Measurements from ENCODE around the gene ERI3. TPM values are rescaled to one million over a fixed set of nuclear protein-coding genes. Genes with fewer than 3 reads are reported as not detected.
A peak's percentile ranks its signal among the peaks of the same experiment; 100 is the strongest.

ERI3 gene
- total RNA-seq, 3 donors from 2014 or later = 66.8 to 70.8 (median 70.3) TPM

DNA sequence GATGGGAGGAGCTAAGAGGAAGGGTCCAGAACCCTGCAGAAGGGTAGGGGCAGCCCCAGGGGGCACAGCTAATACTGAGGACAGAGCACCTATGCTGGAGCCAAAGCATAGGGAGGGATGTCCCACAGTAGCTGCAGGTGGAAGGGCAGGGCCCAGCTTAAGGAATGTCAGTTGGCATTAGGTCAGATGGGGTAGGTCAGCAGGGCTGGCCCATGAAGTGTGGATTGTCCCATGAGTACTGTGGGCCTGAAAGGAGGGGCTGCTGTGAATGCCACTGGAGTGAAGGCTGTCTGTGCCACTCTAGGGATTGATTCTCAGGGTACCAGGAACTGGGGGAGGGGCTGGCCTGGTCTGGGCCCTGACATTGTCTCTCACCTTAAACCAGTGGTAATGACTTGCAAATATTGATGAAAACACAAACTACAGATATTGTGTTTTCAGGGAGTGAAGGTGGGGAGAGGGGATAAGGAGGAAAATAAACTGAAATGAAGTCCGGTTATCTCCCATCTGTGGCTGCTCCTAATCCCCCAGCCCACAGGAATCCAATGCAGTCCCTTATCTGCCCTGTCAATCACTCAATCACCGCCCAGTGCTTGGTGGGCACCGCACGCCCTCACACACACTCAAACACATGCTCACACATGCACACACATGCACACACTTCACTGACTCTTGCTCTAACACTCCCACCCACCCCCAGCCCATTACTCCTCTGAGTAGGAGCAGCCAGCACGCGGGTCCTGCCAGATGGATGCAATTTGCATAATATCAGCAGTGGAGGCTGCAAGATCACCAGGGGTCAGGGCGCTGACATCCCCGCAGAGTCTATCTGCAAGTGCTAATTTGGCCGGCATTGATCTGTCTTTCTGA is 114.0 kb downstream of the ERI3 start:
- Mint-ChIP-seq H3K4me1 (ENCODE audit: low read depth) (peaks cover 2% of the 10 kb centered on the region), H3K27me3 (ENCODE audit: low read depth) (no peaks in the 10 kb centered on the region), H3K9me3 (no peaks in the 10 kb centered on the region), H3K36me3 (ENCODE audit: insufficient read depth) (peaks cover 9% of the 10 kb centered on the region), H3K4me3 (no peak overlapping the region)
- ATAC-seq (no peak), DNase-seq (no peak)

GRCh38 chr1:44239961-44240371 is 115.1 kb downstream of the ERI3 start:
- Mint-ChIP-seq H3K36me3 (ENCODE audit: insufficient read depth) (peaks cover 6% of the 10 kb centered on the region), H3K27me3 (ENCODE audit: low read depth) (no peaks in the 10 kb centered on the region), H3K4me1 (ENCODE audit: low read depth) (peaks cover 2% of the 10 kb centered on the region), H3K4me3 (no peak overlapping the region), H3K9me3 (no peaks in the 10 kb centered on the region)
- DNase-seq (no peak), ATAC-seq (no peak)

GRCh38 chr1:44239331-44239960 is 115.6 kb downstream of the ERI3 start:
- DNase-seq (no peak), ATAC-seq (peak in 1 of 2 donors; percentile 25)
- Mint-ChIP-seq H3K4me3 (no peak overlapping the region), H3K27me3 (ENCODE audit: low read depth) (no peaks in the 10 kb centered on the region), H3K36me3 (ENCODE audit: insufficient read depth) (peaks cover 6% of the 10 kb centered on the region), H3K9me3 (no peaks in the 10 kb centered on the region), H3K4me1 (ENCODE audit: low read depth) (peaks cover 2% of the 10 kb centered on the region)

DNA sequence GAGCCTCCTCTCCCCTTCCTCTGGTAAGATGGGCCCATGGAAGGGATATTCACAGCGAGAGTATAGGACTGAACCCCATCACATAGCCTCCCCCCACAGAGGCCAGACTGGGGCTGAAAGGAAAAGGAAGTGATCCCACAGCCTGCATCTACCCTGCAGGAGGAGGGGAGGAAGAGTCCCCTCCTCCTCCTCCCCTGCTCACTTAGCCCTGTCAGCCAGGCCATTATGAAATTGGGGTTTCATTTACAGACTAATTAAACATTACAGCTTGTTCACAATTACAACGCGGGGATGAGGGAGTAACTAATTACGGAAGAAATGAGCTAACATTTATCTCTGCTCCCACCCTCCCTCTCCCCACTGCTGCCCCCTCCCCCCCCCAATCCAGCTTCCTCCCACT is 116.4 kb downstream of the ERI3 start:
- no peaks in the 10 kb centered on the region for H3K9me3 Mint-ChIP-seq
- peaks cover 9% of the 10 kb centered on the region for H3K36me3 Mint-ChIP-seq (ENCODE audit: insufficient read depth)
- peaks cover 2% of the 10 kb centered on the region for H3K4me1 Mint-ChIP-seq (ENCODE audit: low read depth)
- ATAC-seq (peak in 1 of 2 donors; percentile 6), DNase-seq (no peak)
- no peak overlapping the region for H3K4me3 Mint-ChIP-seq
- H3K27me3 Mint-ChIP-seq (ENCODE audit: low read depth) = no peaks in the 10 kb centered on the region

DNA sequence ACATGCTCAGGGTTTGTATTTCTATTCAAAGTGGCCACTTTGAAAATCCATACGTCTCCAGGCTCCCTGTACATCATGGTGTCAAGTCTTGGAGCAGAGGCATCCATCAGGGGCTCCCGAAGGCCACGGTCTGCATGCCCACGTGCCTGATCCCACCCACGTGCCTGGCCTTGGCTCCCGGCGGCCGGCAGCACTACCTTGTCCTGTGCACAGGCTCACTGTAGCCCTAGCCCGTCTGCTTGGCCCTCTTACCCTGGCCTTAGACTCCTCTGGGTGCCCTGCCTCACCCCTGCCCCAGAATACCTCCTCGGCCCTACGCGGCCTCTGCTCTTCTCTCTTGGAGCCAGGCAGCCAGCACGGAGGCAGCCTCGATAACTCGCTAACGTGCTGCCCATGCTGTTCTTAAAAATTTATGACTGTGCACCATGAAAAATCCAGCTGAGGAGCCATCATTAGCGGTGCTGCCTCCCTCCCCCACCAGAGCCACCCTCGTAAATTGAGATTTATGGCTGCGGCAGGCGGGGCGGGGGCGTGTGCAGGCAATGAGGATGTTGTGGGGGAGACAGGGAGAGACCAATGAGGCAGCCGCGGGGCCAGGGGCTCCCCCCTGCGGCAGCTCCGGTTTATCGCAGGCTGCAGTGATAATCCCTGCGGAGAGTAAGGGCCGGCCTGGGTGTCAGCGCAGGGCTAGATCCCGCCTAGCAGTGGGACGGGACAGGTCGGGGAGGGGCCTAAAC is 117.2 kb downstream of the ERI3 start:
- DNase-seq = peak; percentile 31
- peaks cover 14% of the 10 kb centered on the region for H3K36me3 Mint-ChIP-seq (ENCODE audit: insufficient read depth)
- peak; percentile 86 to 87 for ATAC-seq
- H3K9me3 Mint-ChIP-seq = no peaks in the 10 kb centered on the region
- H3K27me3 Mint-ChIP-seq (ENCODE audit: low read depth) = no peaks in the 10 kb centered on the region
- H3K4me3 Mint-ChIP-seq = no peak overlapping the region
- peaks cover 2% of the 10 kb centered on the region for H3K4me1 Mint-ChIP-seq (ENCODE audit: low read depth)

- Mint-ChIP-seq H3K27me3 (ENCODE audit: low read depth) (no peaks in the 10 kb centered on the region), H3K9me3 (no peaks in the 10 kb centered on the region), H3K36me3 (ENCODE audit: insufficient read depth) (peaks cover 15% of the 10 kb centered on the region), H3K4me3 (no peak overlapping the region), H3K4me1 (ENCODE audit: low read depth) (peaks cover 2% of the 10 kb centered on the region)
- ATAC-seq (no peak), DNase-seq (no peak)
Measured at GRCh38 chr1:44236490-44237272, 118.4 kb downstream of the ERI3 start.

DNA sequence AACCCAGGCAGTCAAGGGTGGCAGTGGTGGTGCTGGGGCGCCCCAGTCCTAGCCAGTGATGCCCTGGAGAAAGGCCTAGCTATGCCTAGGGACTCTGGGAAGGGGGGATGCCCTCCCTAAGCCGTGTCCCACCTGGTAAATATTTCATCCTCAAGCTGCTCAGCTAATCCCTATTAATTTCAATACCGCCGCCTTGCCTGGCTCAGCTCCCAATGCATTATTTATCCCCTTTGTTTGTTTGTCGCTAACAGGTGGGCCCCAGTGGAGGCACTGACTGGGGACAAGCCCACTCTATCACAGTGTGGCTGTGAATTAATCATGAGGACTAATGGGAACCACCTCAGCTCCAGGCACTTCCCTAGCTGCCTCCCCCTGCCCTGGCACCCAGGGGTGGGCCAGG is 119.2 kb downstream of the ERI3 start:
- Mint-ChIP-seq H3K4me1 (ENCODE audit: low read depth) (peaks cover 2% of the 10 kb centered on the region), H3K9me3 (no peaks in the 10 kb centered on the region), H3K4me3 (no peak overlapping the region), H3K36me3 (ENCODE audit: insufficient read depth) (peaks cover 14% of the 10 kb centered on the region), H3K27me3 (ENCODE audit: low read depth) (no peaks in the 10 kb centered on the region)
- ATAC-seq = no peak
- DNase-seq = no peak

GRCh38 chr1:44233593-44233992 is 121.5 kb downstream of the ERI3 start:
- no peaks in the 10 kb centered on the region for H3K9me3 Mint-ChIP-seq
- H3K27me3 Mint-ChIP-seq (ENCODE audit: low read depth) = no peaks in the 10 kb centered on the region
- H3K4me1 Mint-ChIP-seq (ENCODE audit: low read depth) = peaks cover 2% of the 10 kb centered on the region
- H3K36me3 Mint-ChIP-seq (ENCODE audit: insufficient read depth) = peaks cover 25% of the 10 kb centered on the region
- DNase-seq (no peak), ATAC-seq (no peak)
- no peak overlapping the region for H3K4me3 Mint-ChIP-seq

GRCh38 chr1:44230796-44231195 is 124.3 kb downstream of the ERI3 start:
- H3K27me3 Mint-ChIP-seq (ENCODE audit: low read depth) = no peaks in the 10 kb centered on the region
- peaks cover 3% of the 10 kb centered on the region for H3K9me3 Mint-ChIP-seq
- DNase-seq (no peak), ATAC-seq (no peak)
- H3K36me3 Mint-ChIP-seq (ENCODE audit: insufficient read depth) = peaks cover 32% of the 10 kb centered on the region
- H3K4me1 Mint-ChIP-seq (ENCODE audit: low read depth) = no peaks in the 10 kb centered on the region
- H3K4me3 Mint-ChIP-seq = no peak overlapping the region

DNA sequence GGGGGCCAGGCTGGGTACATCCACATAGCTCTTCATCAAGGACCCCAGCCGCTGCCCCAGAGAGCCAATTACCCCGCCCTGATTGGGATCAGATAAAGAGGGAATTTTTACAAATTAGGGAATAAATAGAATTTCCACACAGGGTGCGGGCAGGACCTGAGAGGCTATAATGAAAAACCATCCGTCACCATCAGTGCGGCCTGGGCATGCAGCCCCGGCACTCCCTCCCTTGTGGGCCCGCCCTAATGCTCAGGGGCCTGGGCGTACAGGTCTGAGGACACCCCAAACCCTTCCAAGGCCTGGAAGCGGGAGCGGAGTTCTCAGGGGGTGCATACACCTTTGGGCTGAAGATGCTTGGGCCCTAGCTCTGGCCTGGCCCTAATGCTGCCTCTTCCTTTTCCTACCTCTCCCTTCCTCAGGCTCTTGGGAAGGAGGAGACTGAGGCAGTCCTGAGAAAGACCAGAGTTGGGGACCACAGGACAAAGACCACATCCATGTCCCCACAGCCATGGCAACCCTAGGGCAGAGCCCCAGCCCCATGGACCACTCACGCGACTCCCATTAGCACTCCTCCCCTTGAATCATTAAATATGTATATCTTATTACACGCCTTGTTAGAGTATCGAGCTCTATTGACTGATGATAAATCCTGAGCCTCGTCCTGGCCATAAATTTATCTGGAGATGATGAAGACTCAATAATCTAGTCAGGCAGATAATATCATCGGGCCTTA is 125.5 kb downstream of the ERI3 start:
- Mint-ChIP-seq H3K4me1 (ENCODE audit: low read depth) (no peaks in the 10 kb centered on the region), H3K9me3 (peaks cover 3% of the 10 kb centered on the region), H3K27me3 (ENCODE audit: low read depth) (no peaks in the 10 kb centered on the region), H3K4me3 (no peak overlapping the region), H3K36me3 (ENCODE audit: insufficient read depth) (peaks cover 32% of the 10 kb centered on the region)
- DNase-seq = no peak
- ATAC-seq = no peak

DNA sequence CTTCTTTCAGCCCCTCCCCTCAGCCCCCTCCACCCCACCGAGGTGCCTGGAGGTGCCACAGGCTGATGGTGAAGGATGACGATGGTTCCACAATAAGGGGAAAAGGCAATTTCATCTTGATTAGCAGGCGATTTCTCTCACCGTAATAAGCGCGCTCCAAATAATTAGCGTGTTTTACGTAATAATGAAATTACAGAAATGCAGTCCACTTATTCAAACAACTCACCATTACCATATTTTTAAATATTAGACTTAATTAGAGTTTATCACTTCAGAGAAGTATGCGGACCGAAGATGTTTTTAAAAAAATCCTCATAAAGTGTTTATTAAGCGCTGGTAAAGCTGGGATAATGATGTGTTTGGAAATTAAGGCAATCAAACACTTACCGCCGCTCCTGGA is 126.8 kb downstream of the ERI3 start:
- H3K4me1 Mint-ChIP-seq (ENCODE audit: low read depth) = peaks cover 7% of the 10 kb centered on the region
- H3K4me3 Mint-ChIP-seq = no peak overlapping the region
- peaks cover 3% of the 10 kb centered on the region for H3K9me3 Mint-ChIP-seq
- DNase-seq (no peak), ATAC-seq (no peak)
- peaks cover 27% of the 10 kb centered on the region for H3K36me3 Mint-ChIP-seq (ENCODE audit: insufficient read depth)
- no peaks in the 10 kb centered on the region for H3K27me3 Mint-ChIP-seq (ENCODE audit: low read depth)

DNA sequence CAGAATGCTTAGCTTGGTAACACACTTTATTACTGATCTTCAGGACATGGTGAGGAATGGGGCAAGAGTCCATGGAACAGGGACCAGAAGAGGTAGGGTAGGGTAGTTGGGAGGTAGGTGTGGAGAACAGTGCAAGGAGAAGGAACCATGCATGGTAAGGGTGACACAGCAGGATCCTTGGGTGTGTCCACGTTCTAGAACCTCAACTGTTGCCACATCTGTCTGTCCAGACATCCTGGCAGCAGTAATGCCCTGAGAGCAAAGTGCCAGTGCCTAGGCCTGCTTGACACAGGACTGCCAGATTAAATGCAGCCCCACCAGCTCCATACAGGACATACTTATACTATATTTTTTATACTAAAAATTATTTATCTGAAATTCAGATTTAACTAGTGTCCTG is 127.8 kb downstream of the ERI3 start:
- no peak overlapping the region for H3K4me3 Mint-ChIP-seq
- H3K36me3 Mint-ChIP-seq (ENCODE audit: insufficient read depth) = peaks cover 23% of the 10 kb centered on the region
- DNase-seq (no peak), ATAC-seq (no peak)
- peaks cover 3% of the 10 kb centered on the region for H3K9me3 Mint-ChIP-seq
- peaks cover 11% of the 10 kb centered on the region for H3K4me1 Mint-ChIP-seq (ENCODE audit: low read depth)
- no peaks in the 10 kb centered on the region for H3K27me3 Mint-ChIP-seq (ENCODE audit: low read depth)

DNA sequence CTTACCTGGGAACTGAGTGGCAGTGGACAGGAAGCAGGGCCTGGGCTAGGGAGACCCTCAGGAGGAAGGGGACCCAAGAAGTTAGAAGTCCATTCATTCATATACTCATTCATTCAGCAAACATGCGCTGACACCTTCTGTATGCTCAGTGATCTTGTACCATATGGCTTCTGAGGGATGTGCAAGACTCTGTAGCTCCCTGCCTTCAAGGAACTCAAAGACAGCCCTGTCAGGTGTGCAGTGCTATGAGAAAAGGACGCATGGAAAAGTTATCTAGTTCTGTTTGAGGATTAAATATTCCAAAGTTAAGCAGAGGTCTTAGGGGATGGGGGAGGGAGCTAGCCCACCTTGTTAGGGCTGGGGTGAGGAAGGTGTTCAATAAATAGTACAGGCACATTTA is 129.3 kb downstream of the ERI3 start:
- H3K4me3 Mint-ChIP-seq = no peak overlapping the region
- H3K27me3 Mint-ChIP-seq (ENCODE audit: low read depth) = no peaks in the 10 kb centered on the region
- peaks cover 17% of the 10 kb centered on the region for H3K36me3 Mint-ChIP-seq (ENCODE audit: insufficient read depth)
- ATAC-seq = no peak
- H3K4me1 Mint-ChIP-seq (ENCODE audit: low read depth) = peaks cover 11% of the 10 kb centered on the region
- peaks cover 3% of the 10 kb centered on the region for H3K9me3 Mint-ChIP-seq
- no peak for DNase-seq

Data from activated T-cell treated with anti-CD3 and anti-CD28 coated beads, Interleukin-2, amount 50 U/mL, for 4 hours (primary cell).